MCF 10A (cell line): ENCODE measurements around the gene PRUNE1. TPM values are rescaled to one million over a fixed set of nuclear protein-coding genes. Genes with fewer than 3 reads are reported as not detected.

Experiments used
- BruUV-seq: library from RNA; stranded (reverse); fragments of 400-500 nt; replicated peaks from 2 replicates; lab custom pipeline; 2021; lab: Mats Ljungman, UMichigan
- CTCF ChIA-PET: fragments of 300-600 bp; sonication (Branson Sonifier 250); formaldehyde crosslinking; extraction: SDS; loops from one replicate; lab custom pipeline; 2021; ENCODE audit warnings: antibody characterized with exemption, inconsistent platforms; lab: Yijun Ruan, JAX
- POLR2A ChIA-PET: fragments of 300-600, 350-650 bp; sonication (Branson Sonifier 250); formaldehyde crosslinking; extraction: SDS; loops from one replicate; lab custom pipeline; 2020; ENCODE audit warnings: antibody characterized with exemption, inconsistent platforms; lab: Yijun Ruan, JAX
- DNase-seq: peaks from one replicate; pipeline ENCODE4 v3.0.0-alpha.2; 2018; ENCODE audit not compliant: unreplicated experiment
- H3K27ac Mint-ChIP-seq: one replicate; pipeline ENCODE4 v1.8.0; 2022; ENCODE audit warnings: mild to moderate bottlenecking, low read depth, mixed read lengths; ENCODE audit not compliant: unreplicated experiment
- H3K27me3 Mint-ChIP-seq: one replicate; pipeline ENCODE4 v1.8.0; 2022; ENCODE audit warnings: mixed read lengths; ENCODE audit not compliant: insufficient read depth, unreplicated experiment
- H3K36me3 Mint-ChIP-seq: one replicate; pipeline ENCODE4 v1.8.0; 2022; ENCODE audit warnings: mild to moderate bottlenecking, moderate library complexity, mixed read lengths; ENCODE audit not compliant: insufficient read depth, unreplicated experiment
- H3K4me1 Mint-ChIP-seq: one replicate; pipeline ENCODE4 v1.8.0; 2022; ENCODE audit warnings: mixed read lengths; ENCODE audit not compliant: insufficient read depth, unreplicated experiment
- H3K4me3 Mint-ChIP-seq: one replicate; pipeline ENCODE4 v1.8.0; 2022; ENCODE audit warnings: mild to moderate bottlenecking, moderate library complexity, mixed read lengths; ENCODE audit not compliant: unreplicated experiment
- H3K9me3 Mint-ChIP-seq: one replicate; pipeline ENCODE4 v1.8.0; 2022; ENCODE audit warnings: mixed read lengths; ENCODE audit not compliant: unreplicated experiment
- CTCF ChIP-seq: fragments of 200-600 bp; IDR thresholded peaks from one replicate; pipeline ENCODE4 v1.8.0; 2022; ENCODE audit warnings: antibody characterized with exemption, mild to moderate bottlenecking; ENCODE audit not compliant: unreplicated experiment
- intact Hi-C: fragments of 100-400 bp; cut with micrococcal nuclease; formaldehyde crosslinking; loops from 2 replicates; pipeline ENCODE4 v1.14.1; 2022
- total RNA-seq: library from RNA; stranded (reverse); gene quantifications from 2 replicates; pipeline ENCODE4 v1.2.3, GENCODE V29; 2022

PRUNE1 gene
- total RNA-seq, 1 experiment from 2014 or later = 17.6 TPM

DNA sequence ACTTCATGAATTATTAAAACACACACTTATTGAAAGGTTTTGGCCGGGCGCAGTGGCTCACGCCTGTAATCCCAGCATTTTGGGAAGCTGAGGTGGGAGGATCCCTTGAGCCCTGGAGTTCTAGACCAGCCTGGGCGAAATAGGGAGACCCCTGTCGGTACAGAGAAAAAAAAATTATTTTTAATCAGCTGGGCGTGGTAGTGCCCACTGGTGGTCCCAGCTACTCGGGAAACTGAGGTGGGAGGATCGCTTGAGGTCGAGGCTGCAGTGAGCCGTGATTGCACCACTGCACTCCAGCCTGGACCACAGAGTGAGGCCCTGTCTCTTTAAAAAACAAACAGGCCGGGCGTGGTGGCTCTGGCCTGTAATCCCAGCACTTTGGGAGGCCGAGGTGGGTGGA lies 64.0 kb downstream of the PRUNE1 start:
- no peaks in the 10 kb centered on the region for H3K9me3 Mint-ChIP-seq
- CTCF ChIA-PET = interaction anchor here (0.5 to 2.7 kb wide), 16 partner anchors 10 to 777 kb away, joined by 3 to 22 read pairs (median 4); partner anchors contain the start of gene TNFAIP8L2
- TF ChIP-seq CTCF = no peak
- POLR2A ChIA-PET = interaction anchor here (0.7 to 4.9 kb wide), 6 partner anchors 13 to 209 kb away, joined by 3 to 67 read pairs (median 4); partner anchors contain the start of genes CDC42SE1, MLLT11 and ZNF687
- DNase-seq = no peak
- no TSS peak for BruUV-seq
- H3K36me3 Mint-ChIP-seq = peaks cover 15% of the 10 kb centered on the region
- H3K27me3 Mint-ChIP-seq = no peaks in the 10 kb centered on the region
- H3K4me3 Mint-ChIP-seq = no peak overlapping the region
- H3K4me1 Mint-ChIP-seq = no peaks in the 10 kb centered on the region
- intact Hi-C loops = loop anchor here (10.0 kb wide), 1 partner anchor 183 kb away; the partner anchor contains the start of gene PSMD4
- no peak overlapping the region for H3K27ac Mint-ChIP-seq

Other genes with a start within 250 kb of the PRUNE1 start
- gene CTSS, start 242.7 kb upstream of the PRUNE1 start, total RNA-seq = 0.75 and 0.86 TPM in 2 replicates
- 6.2 and 6.4 TPM in 2 replicates for gene CTSK, start 200.2 kb upstream of the PRUNE1 start, total RNA-seq
- 40.3 and 42.9 TPM in 2 replicates for gene ARNT, start 131.8 kb upstream of the PRUNE1 start, total RNA-seq
- gene CTXND2, start 121.3 kb upstream of the PRUNE1 start, total RNA-seq = not detected in 2 replicates
- gene SETDB1, start 82.1 kb upstream of the PRUNE1 start, total RNA-seq = 67.4 and 69.4 TPM in 2 replicates
- 270 TPM in 2 replicates for gene CERS2, start 33.6 kb upstream of the PRUNE1 start, total RNA-seq
- gene ANXA9, start 26.2 kb upstream of the PRUNE1 start, total RNA-seq = 0.37 and 0.61 TPM in 2 replicates
- gene MINDY1, start 1.5 kb upstream of the PRUNE1 start, total RNA-seq = 8.9 and 10.4 TPM in 2 replicates
- gene BNIPL, start 28.1 kb downstream of the PRUNE1 start, total RNA-seq = 1.2 and 2.3 TPM in 2 replicates
- gene C1orf56, start 39.3 kb downstream of the PRUNE1 start, total RNA-seq = 2.2 and 2.7 TPM in 2 replicates
- 134 and 139 TPM in 2 replicates for gene CDC42SE1, start 51.2 kb downstream of the PRUNE1 start, total RNA-seq
- 0.86 and 1.3 TPM in 2 replicates for gene MLLT11, start 51.9 kb downstream of the PRUNE1 start, total RNA-seq
- 20.2 and 22.9 TPM in 2 replicates for gene GABPB2, start 62.3 kb downstream of the PRUNE1 start, total RNA-seq
- gene SEMA6C, start 138.2 kb downstream of the PRUNE1 start, total RNA-seq = 2.3 and 9.5 TPM in 2 replicates
- not detected in 2 replicates for gene TNFAIP8L2, start 148.2 kb downstream of the PRUNE1 start, total RNA-seq
- gene LYSMD1, start 157.5 kb downstream of the PRUNE1 start, total RNA-seq = 14.4 and 22.3 TPM in 2 replicates
- gene SCNM1, start 157.7 kb downstream of the PRUNE1 start, total RNA-seq = 88.5 and 93.0 TPM in 2 replicates
- gene TMOD4, start 167.5 kb downstream of the PRUNE1 start, total RNA-seq = 1.1 TPM in 1 of 2 replicates, not detected in the other
- 106 and 108 TPM in 2 replicates for gene VPS72, start 181.7 kb downstream of the PRUNE1 start, total RNA-seq
- gene PIP5K1A, start 190.1 kb downstream of the PRUNE1 start, total RNA-seq = 150 and 163 TPM in 2 replicates
- gene PSMD4, start 246.3 kb downstream of the PRUNE1 start, total RNA-seq = 266 and 285 TPM in 2 replicates